Lower lobe of right lung (tissue), 2 donors: ENCODE measurements around the gene HABP4. TPM values are rescaled to one million over a fixed set of nuclear protein-coding genes. Genes with fewer than 3 reads are reported as not detected.

Experiments
- ATAC-seq, 2 donors: fragments of 200-7000 bp; cut with Tn5 transposase; one replicate each; pipeline ENCODE4 v1.9.1; 2020 to 2022; ENCODE audit warnings: mild to moderate bottlenecking in 2 of 2, moderate library complexity in 2 of 2
- DNase-seq: peaks from one replicate; pipeline ENCODE4 v3.0.0-alpha.2; 2020
- H3K27ac ChIP-seq: fragments of 200-600 bp; one replicate; pipeline ENCODE4 v1.8.0; 2022
- H3K27me3 ChIP-seq: fragments of 200-600 bp; one replicate; pipeline ENCODE4 v1.8.0; 2022; ENCODE audit warnings: low read depth
- H3K36me3 ChIP-seq: fragments of 200-600 bp; one replicate; pipeline ENCODE4 v1.8.0; 2022; ENCODE audit warnings: mild to moderate bottlenecking
- H3K4me1 ChIP-seq: fragments of 200-600 bp; one replicate; pipeline ENCODE4 v1.8.0; 2022
- H3K4me3 ChIP-seq: fragments of 200-600 bp; one replicate; pipeline ENCODE4 v1.8.0; 2022; ENCODE audit warnings: mild to moderate bottlenecking
- H3K9me3 ChIP-seq: fragments of 200-600 bp; one replicate; pipeline ENCODE4 v1.8.0; 2022
- CTCF ChIP-seq: fragments of 200-600 bp; IDR thresholded peaks from one replicate; pipeline ENCODE4 v1.8.0; 2022; ENCODE audit warnings: antibody characterized with exemption, mild to moderate bottlenecking
- intact Hi-C: fragments of 100-400 bp; cut with DNase I; formaldehyde crosslinking; loops from one replicate; pipeline ENCODE4 v1.11.0; 2022
- total RNA-seq: library from RNA; stranded (reverse); fragmentation: NEBNext Ultra II Directional; extraction: Animal tissue kit (Norgen Biotek cat#: 25700); gene quantifications from one replicate; pipeline ENCODE4 v1.2.1, GENCODE V29; 2021
- donor health status: DM: no; HTN: yes; CAD: no; lungs with severe emphysema.

Gene HABP4
- total RNA-seq, 1 donor from 2014 or later = 9.8 TPM

GRCh38 chr9:96515621-96516470 lies 65.9 kb downstream of the HABP4 start:
- DNase-seq (no peak), ATAC-seq (peak; percentile 37 to 56)
- intact Hi-C loops = no loop called here
- Histone ChIP-seq H3K4me3 (no peak overlapping the region), H3K27me3 (no peaks in the 10 kb centered on the region), H3K4me1 (peaks cover 19% of the 10 kb centered on the region), H3K9me3 (no peaks in the 10 kb centered on the region), H3K27ac (peak overlapping the region; percentile 59), H3K36me3 (peaks cover 8% of the 10 kb centered on the region)
- no peak for TF ChIP-seq CTCF

DNA sequence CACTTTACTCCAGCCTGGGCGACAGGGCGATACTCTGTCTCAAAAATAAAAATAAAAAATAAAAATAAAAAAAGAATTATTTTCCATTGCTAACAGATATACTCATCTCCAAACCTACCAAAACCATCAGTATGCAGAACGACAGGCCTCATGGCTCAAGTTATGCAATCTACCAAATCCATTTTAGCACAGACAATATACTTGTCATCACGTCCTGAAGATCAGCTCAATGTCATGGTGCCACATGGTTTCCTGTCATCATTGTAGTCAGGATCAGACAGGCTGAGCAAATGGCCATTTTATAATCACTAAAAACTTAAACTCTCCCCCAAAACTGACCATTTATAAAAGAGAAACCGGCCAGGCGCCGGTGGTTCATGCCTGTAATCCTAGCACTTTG lies 69.1 kb downstream of the HABP4 start:
- Histone ChIP-seq H3K4me1 (peaks cover 11% of the 10 kb centered on the region), H3K36me3 (peaks cover 2% of the 10 kb centered on the region), H3K27me3 (no peaks in the 10 kb centered on the region), H3K4me3 (no peak overlapping the region), H3K27ac (no peak overlapping the region), H3K9me3 (no peaks in the 10 kb centered on the region)
- intact Hi-C loops = no loop called here
- no peak for TF ChIP-seq CTCF
- no peak for ATAC-seq
- DNase-seq = no peak

- Histone ChIP-seq H3K4me1 (peaks cover 8% of the 10 kb centered on the region), H3K27me3 (no peaks in the 10 kb centered on the region), H3K4me3 (no peak overlapping the region), H3K27ac (no peak overlapping the region), H3K9me3 (no peaks in the 10 kb centered on the region), H3K36me3 (no peaks in the 10 kb centered on the region)
- DNase-seq = no peak
- no peak for ATAC-seq
- intact Hi-C loops = no loop called here
- TF ChIP-seq CTCF = no peak
Observed at GRCh38 chr9:96519787-96520186, 69.8 kb downstream of the HABP4 start.

DNA sequence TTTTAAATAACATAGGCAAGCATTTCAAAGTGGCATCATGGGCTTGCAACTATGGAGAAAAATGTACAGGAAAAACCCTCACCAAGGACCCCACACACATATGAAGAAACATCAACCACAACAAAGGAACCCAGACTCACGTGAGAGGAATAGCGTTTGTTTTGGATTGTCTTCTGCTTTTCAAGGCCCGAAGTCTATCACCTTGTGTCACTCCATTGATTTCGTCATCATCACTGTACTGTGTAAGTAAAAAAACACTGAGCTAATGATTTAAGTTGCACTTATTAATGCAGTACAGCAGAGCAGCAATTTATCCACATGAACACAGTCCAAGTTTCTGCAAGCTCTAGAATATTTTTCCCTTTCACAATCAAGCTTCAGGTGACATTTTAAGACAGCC lies 72.4 kb downstream of the HABP4 start:
- H3K4me1 ChIP-seq = no peaks in the 10 kb centered on the region
- TF ChIP-seq CTCF = no peak
- ATAC-seq (no peak), DNase-seq (no peak)
- H3K9me3 ChIP-seq = no peaks in the 10 kb centered on the region
- no peaks in the 10 kb centered on the region for H3K36me3 ChIP-seq
- no peaks in the 10 kb centered on the region for H3K27me3 ChIP-seq
- H3K4me3 ChIP-seq = no peak overlapping the region
- intact Hi-C loops = no loop called here
- no peak overlapping the region for H3K27ac ChIP-seq

GRCh38 chr9:96523374-96523773 lies 73.4 kb downstream of the HABP4 start:
- Histone ChIP-seq H3K36me3 (no peaks in the 10 kb centered on the region), H3K27ac (no peak overlapping the region), H3K4me3 (no peak overlapping the region), H3K27me3 (no peaks in the 10 kb centered on the region), H3K9me3 (no peaks in the 10 kb centered on the region), H3K4me1 (no peaks in the 10 kb centered on the region)
- no peak for TF ChIP-seq CTCF
- ATAC-seq (no peak), DNase-seq (no peak)
- intact Hi-C loops = no loop called here
